LNCaP clone FGC (cell line): ENCODE results near the gene IGSF21.

Source experiments
- DNase-seq: peaks from one replicate; pipeline ENCODE4 v3.0.0-alpha.2; 2011; ENCODE audit warnings: low read depth
- H3K4me3 ChIP-seq: 2 replicates; pipeline ENCODE4 v1.5.1; 2011; ENCODE audit warnings: mild to moderate bottlenecking, low read depth, low read length, control low read depth
- TF ChIP-seq, protein P1 (sequence below): IDR thresholded peaks from 2 replicates; pipeline ENCODE4 v1.5.1; 2012; ENCODE audit warnings: mild to moderate bottlenecking; ENCODE audit not compliant: control insufficient read depth, insufficient read depth; ENCODE audit errors: extremely low read depth

IGSF21 gene

DNA sequence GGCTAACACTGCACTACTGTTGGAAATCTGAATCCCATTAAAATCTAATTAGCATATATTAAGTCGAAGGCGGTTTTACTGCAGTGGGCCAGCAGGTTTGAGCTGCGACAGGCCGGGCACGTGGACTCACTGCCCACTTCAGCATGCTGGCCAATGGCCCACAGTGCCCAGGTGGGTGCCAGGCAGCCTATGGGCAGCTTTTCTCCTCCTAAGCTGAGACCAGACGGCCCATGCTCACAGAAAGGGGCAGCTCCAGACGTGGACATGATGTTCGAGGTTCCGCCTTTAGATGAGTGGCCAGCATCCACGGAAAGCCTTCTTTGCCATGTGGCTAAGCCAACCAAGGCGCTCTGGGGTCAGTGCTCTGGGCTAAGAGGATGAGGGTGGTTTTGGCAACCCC lies 283.4 kb downstream of the IGSF21 start:
- H3K4me3 ChIP-seq, result no peak overlapping the region
- DNase-seq, result no peak
- TF ChIP-seq, protein P1, sequence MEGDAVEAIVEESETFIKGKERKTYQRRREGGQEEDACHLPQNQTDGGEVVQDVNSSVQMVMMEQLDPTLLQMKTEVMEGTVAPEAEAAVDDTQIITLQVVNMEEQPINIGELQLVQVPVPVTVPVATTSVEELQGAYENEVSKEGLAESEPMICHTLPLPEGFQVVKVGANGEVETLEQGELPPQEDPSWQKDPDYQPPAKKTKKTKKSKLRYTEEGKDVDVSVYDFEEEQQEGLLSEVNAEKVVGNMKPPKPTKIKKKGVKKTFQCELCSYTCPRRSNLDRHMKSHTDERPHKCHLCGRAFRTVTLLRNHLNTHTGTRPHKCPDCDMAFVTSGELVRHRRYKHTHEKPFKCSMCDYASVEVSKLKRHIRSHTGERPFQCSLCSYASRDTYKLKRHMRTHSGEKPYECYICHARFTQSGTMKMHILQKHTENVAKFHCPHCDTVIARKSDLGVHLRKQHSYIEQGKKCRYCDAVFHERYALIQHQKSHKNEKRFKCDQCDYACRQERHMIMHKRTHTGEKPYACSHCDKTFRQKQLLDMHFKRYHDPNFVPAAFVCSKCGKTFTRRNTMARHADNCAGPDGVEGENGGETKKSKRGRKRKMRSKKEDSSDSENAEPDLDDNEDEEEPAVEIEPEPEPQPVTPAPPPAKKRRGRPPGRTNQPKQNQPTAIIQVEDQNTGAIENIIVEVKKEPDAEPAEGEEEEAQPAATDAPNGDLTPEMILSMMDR, result no peak

- H3K4me3 ChIP-seq, result no peak overlapping the region
- DNase-seq, result no peak
- TF ChIP-seq, protein P1, result no peak
These were observed 287.1 kb downstream of the IGSF21 start for GRCh38 chr1:18394563-18395156.

- no peak overlapping the region for H3K4me3 ChIP-seq
- TF ChIP-seq, protein P1, result no peak
- no peak for DNase-seq
These were observed 288.8 kb downstream of the IGSF21 start for GRCh38 chr1:18396247-18396980.

DNA sequence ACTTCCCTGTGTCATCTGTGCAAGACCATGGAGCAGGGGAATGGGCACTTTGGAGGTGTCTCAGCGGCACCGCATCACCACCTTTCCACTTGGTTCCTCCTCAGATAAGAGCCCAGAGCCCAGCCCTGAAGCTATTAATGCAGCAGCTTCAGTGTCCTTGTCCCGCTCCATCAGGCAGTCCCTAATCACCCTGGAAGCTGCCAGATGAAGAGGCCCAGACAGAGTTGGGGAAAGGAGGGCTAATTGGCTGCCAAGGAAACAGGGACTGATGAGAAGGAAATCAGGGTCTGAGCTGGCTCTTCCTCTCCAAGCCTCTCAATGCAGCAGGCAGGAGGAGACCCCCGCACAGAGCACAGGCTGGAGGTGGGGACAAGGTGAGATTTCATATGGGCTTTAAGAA lies 290.0 kb downstream of the IGSF21 start:
- TF ChIP-seq, protein P1, result no peak

GRCh38 chr1:18398791-18399530 lies 291.4 kb downstream of the IGSF21 start:
- TF ChIP-seq, protein P1, result no peak
- H3K4me3 ChIP-seq, result no peak overlapping the region
- no peak for DNase-seq

More for the DNA sequence above, 290.0 kb downstream of the IGSF21 start:
- no peak overlapping the region for H3K4me3 ChIP-seq
- no peak for DNase-seq

GRCh38 chr1:18400347-18401102 lies 292.9 kb downstream of the IGSF21 start:
- TF ChIP-seq, protein P1, result no peak
- DNase-seq, result no peak
- H3K4me3 ChIP-seq, result no peak overlapping the region
